GM19467 (cell line): ENCODE data around the gene STK4.
A peak's percentile ranks its signal among the peaks of the same experiment; 100 is the strongest.

Source experiments
- ATAC-seq: cut with Tn5 transposase; IDR thresholded peaks from one replicate; pipeline ENCODE4 v1.9.1; 2021; ENCODE audit warnings: mild to moderate bottlenecking, moderate library complexity; ENCODE audit not compliant: unreplicated experiment

STK4 gene

GRCh38 chr20:44952731-44953130 is 13.6 kb upstream of the STK4 start:
- ATAC-seq: no peak

GRCh38 chr20:44954211-44954610 is 12.1 kb upstream of the STK4 start:
- no peak for ATAC-seq

GRCh38 chr20:44955270-44955669 is 11.0 kb upstream of the STK4 start:
- no peak for ATAC-seq

- no peak for ATAC-seq
These were observed 9.9 kb upstream of the STK4 start for GRCh38 chr20:44956410-44956809.

GRCh38 chr20:44958276-44958675 is 8.0 kb upstream of the STK4 start:
- no peak for ATAC-seq

GRCh38 chr20:44959082-44959637 is 7.2 kb upstream of the STK4 start:
- ATAC-seq: no peak

GRCh38 chr20:44959638-44960102 is 6.6 kb upstream of the STK4 start:
- no peak for ATAC-seq

- peak; percentile 75 for ATAC-seq
These were observed 6.0 kb upstream of the STK4 start, which contains the start of gene TOMM34 for GRCh38 chr20:44960103-44960852. Gene TOMM34 (minus strand): TSS chr20:44960397. CDS start chr20:44960333, 64 bp downstream.

GRCh38 chr20:44961011-44961869 is 5.1 kb upstream of the STK4 start:
- no peak for ATAC-seq

- ATAC-seq: no peak
These were observed 4.4 kb upstream of the STK4 start for GRCh38 chr20:44961870-44962267.

GRCh38 chr20:44962483-44962882 is 3.8 kb upstream of the STK4 start:
- ATAC-seq: no peak

GRCh38 chr20:44963325-44964215 is 2.7 kb upstream of the STK4 start:
- ATAC-seq: no peak

GRCh38 chr20:44965651-44966029 is 672 bp upstream of the STK4 start:
- ATAC-seq: no peak

GRCh38 chr20:44967207-44967807 is 995 bp downstream of the STK4 start:
- no peak for ATAC-seq

- ATAC-seq: no peak
These were observed 3.1 kb downstream of the STK4 start for GRCh38 chr20:44969300-44969894.

GRCh38 chr20:44970243-44970757 is 4.0 kb downstream of the STK4 start:
- no peak for ATAC-seq

GRCh38 chr20:44973053-44973452 is 6.7 kb downstream of the STK4 start:
- ATAC-seq: no peak

GRCh38 chr20:44976698-44977097 is 10.4 kb downstream of the STK4 start:
- ATAC-seq: no peak

- peak; percentile 83 for ATAC-seq
These were observed 12.8 kb downstream of the STK4 start for GRCh38 chr20:44979090-44979621.
